Measurements from ENCODE around the gene TTC33. TPM values are rescaled to one million over a fixed set of nuclear protein-coding genes. Genes with fewer than 3 reads are reported as not detected.

The TTC33 gene
- total and polyA plus RNA-seq, 2 experiments from 2014 or later, result 8.0 to 9.0 TPM

DNA sequence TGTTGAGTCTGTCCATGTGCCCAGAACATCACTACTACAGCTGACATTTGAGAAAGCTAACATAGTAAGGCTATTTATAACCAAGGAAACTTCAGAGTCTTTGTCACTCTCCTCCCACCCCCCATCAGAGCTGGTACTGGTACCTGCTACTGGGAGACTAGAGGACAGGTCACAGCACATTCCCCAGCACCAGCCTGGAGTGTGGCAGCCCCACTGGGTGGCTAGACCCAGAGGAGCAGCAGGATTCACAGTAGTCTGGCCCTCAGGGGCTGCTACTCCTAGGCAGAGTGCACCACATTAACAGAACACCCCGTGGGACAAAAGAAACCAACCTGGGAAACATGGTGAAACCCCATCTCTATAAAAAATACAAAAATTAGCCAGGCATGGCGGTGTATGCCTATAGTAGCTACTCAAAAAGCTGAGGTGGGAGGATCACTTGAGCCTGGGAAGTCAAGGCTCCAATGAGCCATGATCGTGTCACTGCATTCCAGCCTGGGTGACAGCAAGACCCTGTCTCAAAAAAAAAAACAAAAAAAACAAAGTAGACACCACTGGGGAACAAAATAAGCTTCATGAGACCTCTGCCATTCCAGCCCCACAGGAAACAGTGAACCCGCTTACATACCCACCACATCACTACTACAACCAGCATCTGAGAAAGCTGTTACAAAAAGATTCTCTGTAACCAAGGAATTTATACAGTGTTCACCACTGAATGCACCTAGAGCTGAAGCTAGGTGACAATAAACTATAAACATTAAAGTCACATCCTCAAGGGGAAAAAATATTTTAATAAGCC, 102.3 kb downstream of the TTC33 start:
- in situ Hi-C loops (cut with MboI), result no loop called here

DNA sequence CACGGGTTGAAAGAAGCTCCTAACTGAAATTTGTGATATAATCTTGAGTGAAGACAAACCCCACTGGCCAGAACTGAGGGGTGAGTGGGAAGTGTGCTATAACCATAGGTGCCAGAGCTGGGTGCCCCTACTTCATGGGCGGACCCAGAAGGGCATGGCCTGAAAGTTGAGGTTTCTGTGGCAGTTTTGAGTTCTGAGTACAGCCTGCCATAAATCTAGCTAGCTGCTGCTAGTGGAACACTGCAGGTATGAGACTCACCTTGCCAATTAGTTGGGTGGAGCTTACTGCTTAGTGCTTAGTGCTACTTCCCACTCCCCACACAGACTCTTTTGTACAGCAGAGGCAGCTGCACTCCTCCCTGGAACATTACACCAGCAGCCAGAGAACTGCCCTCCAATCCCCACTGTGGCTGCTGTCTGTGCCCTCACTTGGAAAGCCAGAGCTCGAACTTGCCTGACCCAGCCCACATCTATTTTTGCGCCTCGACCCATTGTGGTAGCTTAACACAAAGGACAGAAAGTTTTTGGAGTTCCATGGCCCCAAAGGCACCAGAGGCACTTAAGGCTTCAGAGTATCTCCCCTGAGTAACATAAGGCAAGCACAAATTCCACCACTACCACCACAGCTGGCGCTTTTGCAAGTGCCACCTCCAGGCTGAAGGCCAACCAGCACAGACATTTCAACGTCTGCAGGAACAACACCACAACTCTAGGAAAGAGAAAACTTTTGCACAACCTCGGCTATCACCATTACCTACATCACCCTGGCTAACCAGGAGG, 103.1 kb downstream of the TTC33 start:
- H3K4me1 ChIP-seq (ENCODE audit: insufficient read depth), result peaks cover 6% of the 10 kb centered on the region
- H3K9me3 ChIP-seq (ENCODE audit: low read depth), result no peaks in the 10 kb centered on the region
- no peak overlapping the region for H3K4me2 ChIP-seq (ENCODE audit: unreplicated experiment)
- H2AFZ ChIP-seq, result no peak overlapping the region
- no peak overlapping the region for H3K27ac ChIP-seq
- no peaks in the 10 kb centered on the region for H3K9me2 ChIP-seq (ENCODE audit: insufficient read depth)
- no peaks in the 10 kb centered on the region for H4K20me1 ChIP-seq (ENCODE audit: insufficient read depth)
- H3K79me2 ChIP-seq (ENCODE audit: insufficient read depth), result no peaks in the 10 kb centered on the region
- H3K9ac ChIP-seq, result no peak overlapping the region
- in situ Hi-C loops (cut with MboI), result no loop called here
- H3K36me3 ChIP-seq (ENCODE audit: low read depth), result no peaks in the 10 kb centered on the region
- H3K27me3 ChIP-seq (replicated peaks; ENCODE audit: insufficient read depth), result no peaks in the 10 kb centered on the region
- no peak for DNase-seq
- no peak overlapping the region for H3K4me3 ChIP-seq
- H3F3A ChIP-seq (ENCODE audit: insufficient read depth), result no peaks in the 10 kb centered on the region
- no peak for TF ChIP-seq EZH2phosphoT487 (IDR thresholded peaks at IDR 0.05; ENCODE audit: insufficient read depth, low read depth)
- TF ChIP-seq EZH2 (IDR thresholded peaks at IDR 0.05; ENCODE audit: insufficient read depth, poor library complexity, severe bottlenecking), result no peak
- 71% methylated on average over 8 of the region's 8 CpGs for WGBS, 2 experiments (ENCODE audit: low coverage in 1 of 2, low lambda C conversion rate in 2 of 2, missing lambda C conversion rate in 2 of 2)

More for the DNA sequence above, 102.3 kb downstream of the TTC33 start:
- Histone ChIP-seq H3K9me2 (ENCODE audit: insufficient read depth) (no peaks in the 10 kb centered on the region), H3K4me2 (ENCODE audit: unreplicated experiment) (peak overlapping the region; percentile 24), H3K27me3 (replicated peaks; ENCODE audit: insufficient read depth) (no peaks in the 10 kb centered on the region), H2AFZ (no peak overlapping the region), H3K4me3 (no peak overlapping the region), H3K9me3 (ENCODE audit: low read depth) (no peaks in the 10 kb centered on the region), H3K36me3 (ENCODE audit: low read depth) (no peaks in the 10 kb centered on the region), H3K79me2 (ENCODE audit: insufficient read depth) (no peaks in the 10 kb centered on the region), H3F3A (ENCODE audit: insufficient read depth) (no peaks in the 10 kb centered on the region), H3K9ac (no peak overlapping the region), H4K20me1 (ENCODE audit: insufficient read depth) (no peaks in the 10 kb centered on the region), H3K4me1 (ENCODE audit: insufficient read depth) (peaks cover 6% of the 10 kb centered on the region), H3K27ac (no peak overlapping the region)
- WGBS, 2 experiments (ENCODE audit: low coverage in 1 of 2, low lambda C conversion rate in 2 of 2, missing lambda C conversion rate in 2 of 2), result 82 to 85% methylated on average over 4 of the region's 4 CpGs
- TF ChIP-seq EZH2 (IDR thresholded peaks at IDR 0.05; ENCODE audit: insufficient read depth, poor library complexity, severe bottlenecking) (no peak), EZH2phosphoT487 (IDR thresholded peaks at IDR 0.05; ENCODE audit: insufficient read depth, low read depth) (no peak)
- no peak for DNase-seq

DNA sequence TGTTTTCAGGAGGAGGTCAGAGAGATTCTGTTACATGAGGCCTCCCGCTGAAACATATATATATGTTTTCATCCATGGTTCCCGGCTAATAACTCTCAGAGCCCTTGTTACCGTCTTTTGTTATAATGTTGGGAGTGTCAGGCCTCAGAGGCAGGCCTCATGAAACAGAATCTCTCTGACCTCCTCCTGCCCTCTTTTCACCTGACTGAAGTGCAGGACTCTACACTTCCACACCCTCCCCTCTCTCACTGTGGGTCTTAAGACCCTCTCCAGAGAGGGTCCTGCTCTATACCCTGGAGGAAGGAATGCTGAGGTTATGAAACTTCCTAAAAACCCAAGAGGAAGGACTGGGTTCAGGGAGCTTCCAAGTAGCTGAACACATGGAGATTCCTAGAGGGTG, 104.6 kb downstream of the TTC33 start:
- no peak overlapping the region for H3K27ac ChIP-seq
- no peaks in the 10 kb centered on the region for H3F3A ChIP-seq (ENCODE audit: insufficient read depth)
- H3K9ac ChIP-seq, result no peak overlapping the region
- in situ Hi-C loops (cut with MboI), result no loop called here
- no peaks in the 10 kb centered on the region for H3K27me3 ChIP-seq (replicated peaks; ENCODE audit: insufficient read depth)
- no peak overlapping the region for H3K4me2 ChIP-seq (ENCODE audit: unreplicated experiment)
- peaks cover 6% of the 10 kb centered on the region for H3K4me1 ChIP-seq (ENCODE audit: insufficient read depth)
- H3K36me3 ChIP-seq (ENCODE audit: low read depth), result no peaks in the 10 kb centered on the region
- no peaks in the 10 kb centered on the region for H3K9me3 ChIP-seq (ENCODE audit: low read depth)
- no peaks in the 10 kb centered on the region for H4K20me1 ChIP-seq (ENCODE audit: insufficient read depth)
- H3K9me2 ChIP-seq (ENCODE audit: insufficient read depth), result no peaks in the 10 kb centered on the region
- H3K79me2 ChIP-seq (ENCODE audit: insufficient read depth), result no peaks in the 10 kb centered on the region
- TF ChIP-seq EZH2phosphoT487 (IDR thresholded peaks at IDR 0.05; ENCODE audit: insufficient read depth, low read depth), result no peak
- no peak for TF ChIP-seq EZH2 (IDR thresholded peaks at IDR 0.05; ENCODE audit: insufficient read depth, poor library complexity, severe bottlenecking)
- no peak overlapping the region for H2AFZ ChIP-seq
- WGBS, 2 experiments (ENCODE audit: low coverage in 1 of 2, low lambda C conversion rate in 2 of 2, missing lambda C conversion rate in 2 of 2), result 95 to 100% methylated on average over 3 of the region's 3 CpGs
- DNase-seq, result no peak
- H3K4me3 ChIP-seq, result no peak overlapping the region

DNA sequence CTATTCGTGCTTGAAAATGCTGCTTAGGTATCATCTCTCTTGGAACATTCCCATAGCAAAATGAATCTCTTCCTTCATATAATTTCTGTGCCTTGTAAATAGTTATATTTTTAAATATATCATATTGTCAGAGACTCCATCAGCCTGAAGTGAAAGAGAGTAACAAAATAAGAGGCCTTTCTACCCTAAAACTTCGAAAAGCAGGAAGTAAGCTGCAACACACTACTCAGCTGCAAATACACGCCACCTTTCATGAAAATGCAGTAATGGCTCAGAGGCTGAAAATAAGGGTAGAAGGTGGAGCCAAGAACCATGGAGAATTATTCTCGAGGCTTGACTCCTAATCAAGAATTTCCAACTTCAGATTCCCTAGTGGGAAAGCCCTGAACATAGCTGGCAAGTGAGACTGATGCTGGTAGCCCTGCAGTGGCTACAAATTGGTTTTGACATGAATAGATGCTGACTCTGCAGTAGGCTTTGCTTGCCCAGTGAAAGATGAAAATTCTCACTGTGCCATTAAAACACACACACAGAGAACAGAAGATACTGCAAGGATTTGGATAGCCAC, 106.2 kb downstream of the TTC33 start:
- in situ Hi-C loops (cut with MboI), result no loop called here
- H3F3A ChIP-seq (ENCODE audit: insufficient read depth), result no peaks in the 10 kb centered on the region
- TF ChIP-seq EZH2 (IDR thresholded peaks at IDR 0.05; ENCODE audit: insufficient read depth, poor library complexity, severe bottlenecking) (no peak), EZH2phosphoT487 (IDR thresholded peaks at IDR 0.05; ENCODE audit: insufficient read depth, low read depth) (no peak)
- no peaks in the 10 kb centered on the region for H4K20me1 ChIP-seq (ENCODE audit: insufficient read depth)
- WGBS, 2 experiments (ENCODE audit: low coverage in 1 of 2, low lambda C conversion rate in 2 of 2, missing lambda C conversion rate in 2 of 2), result 66 to 71% methylated on average over 4 of the region's 4 CpGs
- no peak overlapping the region for H3K9ac ChIP-seq
- H3K36me3 ChIP-seq (ENCODE audit: low read depth), result no peaks in the 10 kb centered on the region
- H2AFZ ChIP-seq, result no peak overlapping the region
- no peak for DNase-seq
- H3K27me3 ChIP-seq (replicated peaks; ENCODE audit: insufficient read depth), result no peaks in the 10 kb centered on the region
- no peak overlapping the region for H3K27ac ChIP-seq
- H3K4me3 ChIP-seq, result no peak overlapping the region
- no peaks in the 10 kb centered on the region for H3K9me3 ChIP-seq (ENCODE audit: low read depth)
- H3K4me1 ChIP-seq (ENCODE audit: insufficient read depth), result peaks cover 5% of the 10 kb centered on the region
- no peaks in the 10 kb centered on the region for H3K9me2 ChIP-seq (ENCODE audit: insufficient read depth)
- no peaks in the 10 kb centered on the region for H3K79me2 ChIP-seq (ENCODE audit: insufficient read depth)
- no peak overlapping the region for H3K4me2 ChIP-seq (ENCODE audit: unreplicated experiment)

Data from GM23248 (cell line).